PC-3 (cell line): ENCODE data around the gene CTNND2.

Experiments
- CTCF ChIP-seq: fragments of 300-600 bp; sonication (generic); conservative IDR thresholded peaks from 2 replicates; pipeline ENCODE4 v1.5.1; 2017; ENCODE audit warnings: antibody characterized with exemption, low read depth, mild to moderate bottlenecking, low read length
- EZH2 ChIP-seq: fragments of 300-600 bp; sonication (generic); IDR thresholded peaks from one replicate; pipeline ENCODE4 v1.6.1; 2017; ENCODE audit warnings: antibody characterized with exemption, mild to moderate bottlenecking, low read length; ENCODE audit not compliant: unreplicated experiment
- EZH2phosphoT487 ChIP-seq: fragments of 300-600 bp; sonication (generic); IDR thresholded peaks from 2 replicates; pipeline ENCODE4 v1.6.1; 2018; ENCODE audit warnings: mild to moderate bottlenecking, antibody characterized with exemption, low read length, borderline replicate concordance

GRCh38 chr5:11150976-11151375 is 753.3 kb downstream of the CTNND2 start:
- TF ChIP-seq CTCF: no peak
- no peak for TF ChIP-seq EZH2
- TF ChIP-seq EZH2phosphoT487: no peak
